ENCODE measurements around the gene NPFF. TPM values are rescaled to one million over a fixed set of nuclear protein-coding genes. Genes with fewer than 3 reads are reported as not detected.

NPFF gene
- total and polyA plus RNA-seq, 2 donors (not counting 1 experiment from before 2014, with no cell fraction given), result not detected

GRCh38 chr12:53499266-53500141 lies 7.8 kb downstream of the NPFF start, which contains the start of gene MAP3K12:
TSS of gene MAP3K12 (minus strand) at chr12:53499458. CDS start at chr12:53487391, 12,067 bp downstream.
- peak; percentile 59 to 77 for DNase-seq (ENCODE audit: low read depth in 2 of 2)

GRCh38 chr12:53498235-53498630 lies 9.1 kb downstream of the NPFF start:
- Histone ChIP-seq H2AFZ (ENCODE audit: low read length) (no peak overlapping the region), H3K27me3 (ENCODE audit: control insufficient read depth, insufficient read depth, low read length) (no peaks in the 10 kb centered on the region), H3K4me2 (ENCODE audit: extremely low read depth, insufficient read depth, low read length) (peak overlapping the region; percentile 80), H4K20me1 (ENCODE audit: control insufficient read depth, extremely low read depth, insufficient read depth, low read length) (no peaks in the 10 kb centered on the region), H3K4me3 (replicated peaks in 1 of 4; ENCODE audit: control extremely low read depth in 1 of 4, insufficient read depth in 1 of 4, low read depth in 3 of 4, low read length in 4 of 4) (peak overlapping the region; percentile 33 to 85 (median 68)), H3K9ac (ENCODE audit: insufficient read depth, low read length) (no peak overlapping the region), H3K9me3 (ENCODE audit: control insufficient read depth, insufficient read depth, low read depth, low read length) (no peaks in the 10 kb centered on the region), H3K79me2 (ENCODE audit: control insufficient read depth, insufficient read depth, low read length) (peaks cover 36% of the 10 kb centered on the region), H3K36me3 (ENCODE audit: control insufficient read depth, insufficient read depth, low read length) (peaks cover 4% of the 10 kb centered on the region), H3K4me1 (ENCODE audit: control insufficient read depth, extremely low read depth, insufficient read depth, low read length) (peaks cover 27% of the 10 kb centered on the region), H3K27ac (ENCODE audit: insufficient read depth, low read length) (no peak overlapping the region)
- DNase-seq (ENCODE audit: low read depth in 2 of 2), result no peak
- TF ChIP-seq CTCF (conservative IDR thresholded peaks at IDR 0.05 in 1 of 2, IDR thresholded peaks at IDR 0.05 in 1 of 2; ENCODE audit: low read depth in 1 of 2, low read length in 2 of 2) (no peak), EZH2 (IDR thresholded peaks at IDR 0.05; ENCODE audit: low read length, missing control alignments) (no peak)

More at GRCh38 chr12:53499266-53500141, 7.8 kb downstream of the NPFF start, which contains the start of gene MAP3K12:
- no peaks in the 10 kb centered on the region for H4K20me1 ChIP-seq (ENCODE audit: control insufficient read depth, extremely low read depth, insufficient read depth, low read length)
- peaks cover 21% of the 10 kb centered on the region for H3K4me1 ChIP-seq (ENCODE audit: control insufficient read depth, extremely low read depth, insufficient read depth, low read length)
- peaks cover 38% of the 10 kb centered on the region for H3K79me2 ChIP-seq (ENCODE audit: control insufficient read depth, insufficient read depth, low read length)
- peaks cover 12% of the 10 kb centered on the region for H3K36me3 ChIP-seq (ENCODE audit: control insufficient read depth, insufficient read depth, low read length)
- peak within 1 kb of the TSS; percentile 81 for H3K9ac ChIP-seq (ENCODE audit: insufficient read depth, low read length)
- TF ChIP-seq EZH2 (IDR thresholded peaks at IDR 0.05; ENCODE audit: low read length, missing control alignments) (no peak), CTCF (conservative IDR thresholded peaks at IDR 0.05 in 1 of 2, IDR thresholded peaks at IDR 0.05 in 1 of 2; ENCODE audit: low read depth in 1 of 2, low read length in 2 of 2) (peak in 1 of 2 donors; percentile 3)
- H3K27me3 ChIP-seq (ENCODE audit: control insufficient read depth, insufficient read depth, low read length), result no peaks in the 10 kb centered on the region
- H3K27ac ChIP-seq (ENCODE audit: insufficient read depth, low read length), result peak within 1 kb of the TSS; percentile 93
- peak within 1 kb of the TSS; percentile 92 for H3K4me2 ChIP-seq (ENCODE audit: extremely low read depth, insufficient read depth, low read length)
- peak within 1 kb of the TSS; percentile 33 to 96 (median 76) for H3K4me3 ChIP-seq (replicated peaks in 1 of 4; ENCODE audit: control extremely low read depth in 1 of 4, insufficient read depth in 1 of 4, low read depth in 3 of 4, low read length in 4 of 4)
- H3K9me3 ChIP-seq (ENCODE audit: control insufficient read depth, insufficient read depth, low read depth, low read length), result no peaks in the 10 kb centered on the region
- H2AFZ ChIP-seq (ENCODE audit: low read length), result peak within 1 kb of the TSS; percentile 33

- DNase-seq (ENCODE audit: low read depth in 2 of 2), result no peak
- peak overlapping the region; percentile 23 for H3K4me2 ChIP-seq (ENCODE audit: extremely low read depth, insufficient read depth, low read length)
Measured at GRCh38 chr12:53497461-53497860, 9.8 kb downstream of the NPFF start.

More at GRCh38 chr12:53497461-53497860, 9.8 kb downstream of the NPFF start:
- H2AFZ ChIP-seq (ENCODE audit: low read length), result no peak overlapping the region
- TF ChIP-seq CTCF (conservative IDR thresholded peaks at IDR 0.05 in 1 of 2, IDR thresholded peaks at IDR 0.05 in 1 of 2; ENCODE audit: low read depth in 1 of 2, low read length in 2 of 2) (no peak), EZH2 (IDR thresholded peaks at IDR 0.05; ENCODE audit: low read length, missing control alignments) (no peak)
- no peak overlapping the region for H3K27ac ChIP-seq (ENCODE audit: insufficient read depth, low read length)
- peak overlapping the region in 2 of 4 experiments; percentile 38 to 57 for H3K4me3 ChIP-seq (replicated peaks in 1 of 4; ENCODE audit: control extremely low read depth in 1 of 4, insufficient read depth in 1 of 4, low read depth in 3 of 4, low read length in 4 of 4)
- peaks cover 4% of the 10 kb centered on the region for H3K36me3 ChIP-seq (ENCODE audit: control insufficient read depth, insufficient read depth, low read length)
- H3K27me3 ChIP-seq (ENCODE audit: control insufficient read depth, insufficient read depth, low read length), result no peaks in the 10 kb centered on the region
- no peak overlapping the region for H3K9ac ChIP-seq (ENCODE audit: insufficient read depth, low read length)
- H3K4me1 ChIP-seq (ENCODE audit: control insufficient read depth, extremely low read depth, insufficient read depth, low read length), result peaks cover 29% of the 10 kb centered on the region
- H3K79me2 ChIP-seq (ENCODE audit: control insufficient read depth, insufficient read depth, low read length), result peaks cover 33% of the 10 kb centered on the region
- H4K20me1 ChIP-seq (ENCODE audit: control insufficient read depth, extremely low read depth, insufficient read depth, low read length), result no peaks in the 10 kb centered on the region
- H3K9me3 ChIP-seq (ENCODE audit: control insufficient read depth, insufficient read depth, low read depth, low read length), result no peaks in the 10 kb centered on the region

Data from fibroblast of lung (primary cell).